ENCODE measurements around the gene TEX14. TPM values are rescaled to one million over a fixed set of nuclear protein-coding genes. Genes with fewer than 3 reads are reported as not detected.
"Not testable (repeated sequence)": the region's sequence is repeated elsewhere in the genome, so short reads cannot be mapped to it uniquely, and the experiment has no call there.

Gene TEX14
- total RNA-seq, 2 donors from 2014 or later: 0.92 TPM; not detected in 1

DNA sequence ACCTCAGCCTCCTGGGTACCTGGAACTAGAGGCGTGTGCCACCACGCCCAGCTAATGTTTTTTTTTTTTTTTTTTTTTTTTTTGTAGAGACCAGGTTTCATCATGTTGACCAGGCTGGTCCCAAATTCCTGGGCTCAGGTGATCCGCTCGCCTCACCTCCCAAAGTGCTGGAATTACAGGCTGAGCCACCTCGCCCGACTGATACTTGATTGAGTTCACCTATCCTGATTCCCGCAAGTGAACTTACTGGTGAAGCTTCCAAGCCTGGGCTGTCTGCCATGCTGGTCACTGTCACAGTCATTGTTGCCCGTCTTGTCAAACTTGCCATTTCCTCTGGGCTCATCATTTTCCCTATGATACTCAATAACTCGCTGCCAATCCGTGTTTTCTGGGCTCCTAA lies 106.3 kb downstream of the TEX14 start:
- Histone ChIP-seq H3K9me3 (no peaks in the 10 kb centered on the region), H3K4me3 (no peak overlapping the region), H3K27me3 (replicated peaks; ENCODE audit: insufficient read depth) (no peaks in the 10 kb centered on the region), H3K36me3 (no peaks in the 10 kb centered on the region), H3K27ac (no peak overlapping the region), H3K4me1 (ENCODE audit: control insufficient read depth in 1 of 2, low read depth in 2 of 2) (no peaks in the 10 kb centered on the region)
- DNase-seq (ENCODE audit: low spot score): no peak
- TF ChIP-seq, protein P1, sequence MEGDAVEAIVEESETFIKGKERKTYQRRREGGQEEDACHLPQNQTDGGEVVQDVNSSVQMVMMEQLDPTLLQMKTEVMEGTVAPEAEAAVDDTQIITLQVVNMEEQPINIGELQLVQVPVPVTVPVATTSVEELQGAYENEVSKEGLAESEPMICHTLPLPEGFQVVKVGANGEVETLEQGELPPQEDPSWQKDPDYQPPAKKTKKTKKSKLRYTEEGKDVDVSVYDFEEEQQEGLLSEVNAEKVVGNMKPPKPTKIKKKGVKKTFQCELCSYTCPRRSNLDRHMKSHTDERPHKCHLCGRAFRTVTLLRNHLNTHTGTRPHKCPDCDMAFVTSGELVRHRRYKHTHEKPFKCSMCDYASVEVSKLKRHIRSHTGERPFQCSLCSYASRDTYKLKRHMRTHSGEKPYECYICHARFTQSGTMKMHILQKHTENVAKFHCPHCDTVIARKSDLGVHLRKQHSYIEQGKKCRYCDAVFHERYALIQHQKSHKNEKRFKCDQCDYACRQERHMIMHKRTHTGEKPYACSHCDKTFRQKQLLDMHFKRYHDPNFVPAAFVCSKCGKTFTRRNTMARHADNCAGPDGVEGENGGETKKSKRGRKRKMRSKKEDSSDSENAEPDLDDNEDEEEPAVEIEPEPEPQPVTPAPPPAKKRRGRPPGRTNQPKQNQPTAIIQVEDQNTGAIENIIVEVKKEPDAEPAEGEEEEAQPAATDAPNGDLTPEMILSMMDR (IDR thresholded peaks at IDR 0.05): no peak
- no peak for ATAC-seq (ENCODE audit: insufficient number of reproducible peaks, low FRiP score, low read depth)

DNA sequence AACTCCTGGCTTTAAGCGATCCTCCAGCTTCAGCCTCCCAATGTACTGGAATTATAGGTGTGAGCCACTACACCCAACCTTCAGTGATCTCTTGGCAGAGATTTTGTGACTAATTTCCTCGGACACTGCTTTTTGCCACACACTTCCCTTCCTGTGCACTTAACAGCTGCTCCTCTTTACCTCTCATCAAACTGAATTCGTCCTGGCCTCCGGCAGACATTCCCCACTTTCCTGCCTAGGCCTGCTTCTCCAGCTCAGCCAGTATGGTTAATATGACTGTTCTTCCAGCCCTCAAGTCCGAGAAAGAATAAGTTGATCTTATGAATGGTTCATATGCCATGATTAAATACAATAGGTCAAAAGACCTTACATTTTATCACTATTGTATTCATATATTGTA lies 108.4 kb downstream of the TEX14 start:
- TF ChIP-seq, protein P1 (IDR thresholded peaks at IDR 0.05): no peak
- no peaks in the 10 kb centered on the region for H3K36me3 ChIP-seq
- ATAC-seq (ENCODE audit: insufficient number of reproducible peaks, low FRiP score, low read depth) (no peak), DNase-seq (ENCODE audit: low spot score) (no peak)
- H3K27ac ChIP-seq: no peak overlapping the region
- no peaks in the 10 kb centered on the region for H3K27me3 ChIP-seq (replicated peaks; ENCODE audit: insufficient read depth)
- H3K4me3 ChIP-seq: no peak overlapping the region
- no peaks in the 10 kb centered on the region for H3K4me1 ChIP-seq (ENCODE audit: control insufficient read depth in 1 of 2, low read depth in 2 of 2)
- H3K9me3 ChIP-seq: no peaks in the 10 kb centered on the region

DNA sequence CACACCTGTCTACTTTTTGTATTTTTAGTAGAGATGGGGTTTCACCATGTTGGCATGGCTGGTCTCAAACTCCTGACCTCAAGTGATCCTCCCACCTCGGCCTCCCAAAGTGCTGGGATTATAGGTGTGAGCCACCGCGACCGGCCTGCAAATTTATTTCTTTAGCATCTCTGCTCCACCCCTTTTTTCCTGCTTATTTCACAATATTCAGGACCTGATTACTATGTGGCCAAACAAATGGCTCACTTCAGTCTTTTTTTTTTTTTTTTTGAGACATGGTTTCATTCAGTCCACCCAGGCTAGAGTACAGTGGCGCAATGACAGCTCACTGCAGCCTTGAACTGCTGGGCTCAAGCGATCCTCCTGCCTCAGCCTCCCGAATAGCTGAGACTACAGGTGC lies 109.1 kb downstream of the TEX14 start:
- not testable (repeated sequence) for H3K4me3 ChIP-seq; H3K27me3 ChIP-seq (replicated peaks; ENCODE audit: insufficient read depth); H3K36me3 ChIP-seq; H3K9me3 ChIP-seq; H3K27ac ChIP-seq; H3K4me1 ChIP-seq (ENCODE audit: control insufficient read depth in 1 of 2, low read depth in 2 of 2); DNase-seq (ENCODE audit: low spot score); ATAC-seq (ENCODE audit: insufficient number of reproducible peaks, low FRiP score, low read depth)

DNA sequence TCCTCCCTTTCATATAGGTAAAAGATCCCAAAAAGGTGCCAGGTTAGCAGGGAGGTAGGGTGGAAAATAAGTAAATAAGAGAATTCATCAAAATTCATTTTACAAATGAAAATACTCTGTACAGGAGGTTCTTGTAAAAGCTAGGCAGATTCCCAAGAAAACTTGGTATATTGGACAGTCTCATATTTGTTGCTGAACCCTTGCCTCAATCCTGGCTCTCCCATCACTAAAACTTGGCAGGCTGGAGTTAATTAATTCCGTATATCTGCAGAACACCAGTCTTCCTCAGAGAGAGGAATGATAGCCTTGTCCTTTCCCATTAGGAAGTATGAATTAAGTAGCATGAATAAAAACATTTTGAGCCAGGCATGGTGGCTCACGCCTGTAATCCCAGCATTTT lies 111.2 kb downstream of the TEX14 start:
- no peaks in the 10 kb centered on the region for H3K9me3 ChIP-seq
- no peaks in the 10 kb centered on the region for H3K36me3 ChIP-seq
- no peak overlapping the region for H3K4me3 ChIP-seq
- H3K4me1 ChIP-seq (ENCODE audit: control insufficient read depth in 1 of 2, low read depth in 2 of 2): peaks cover 3 to 9% of the 10 kb centered on the region in 2 donors
- TF ChIP-seq, protein P1 (IDR thresholded peaks at IDR 0.05): no peak
- DNase-seq (ENCODE audit: low spot score): no peak
- H3K27me3 ChIP-seq (replicated peaks; ENCODE audit: insufficient read depth): no peaks in the 10 kb centered on the region
- ATAC-seq (ENCODE audit: insufficient number of reproducible peaks, low FRiP score, low read depth): no peak
- no peak overlapping the region for H3K27ac ChIP-seq

DNA sequence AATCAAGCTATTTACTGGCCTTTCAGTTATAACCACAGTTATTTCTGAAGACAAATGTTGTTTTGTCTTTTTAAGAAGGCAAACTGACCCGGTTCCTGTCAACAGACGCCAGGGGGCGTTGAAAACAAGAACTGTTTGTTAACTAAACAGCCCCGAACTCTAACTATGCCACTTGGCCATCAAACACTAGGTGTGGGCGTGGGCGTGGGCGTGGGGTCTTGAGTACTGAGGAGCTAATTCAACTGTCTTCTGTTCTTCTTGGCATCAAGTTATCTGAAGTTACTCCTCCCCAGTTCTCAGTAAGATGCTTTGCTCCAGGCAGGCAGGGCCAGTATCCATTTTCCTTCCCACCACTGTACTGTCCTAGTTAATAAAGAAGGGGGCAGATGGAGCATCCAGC lies 114.1 kb downstream of the TEX14 start:
- no peak overlapping the region for H3K4me3 ChIP-seq
- no peak for ATAC-seq (ENCODE audit: insufficient number of reproducible peaks, low FRiP score, low read depth)
- no peak overlapping the region for H3K27ac ChIP-seq

More for the DNA sequence above, 114.1 kb downstream of the TEX14 start:
- no peaks in the 10 kb centered on the region for H3K9me3 ChIP-seq
- peaks cover 6 to 12% of the 10 kb centered on the region in 2 donors for H3K4me1 ChIP-seq (ENCODE audit: control insufficient read depth in 1 of 2, low read depth in 2 of 2)
- no peaks in the 10 kb centered on the region for H3K27me3 ChIP-seq (replicated peaks; ENCODE audit: insufficient read depth)
- TF ChIP-seq, protein P1 (IDR thresholded peaks at IDR 0.05): peak; percentile 40
- H3K36me3 ChIP-seq: no peaks in the 10 kb centered on the region
- no peak for DNase-seq (ENCODE audit: low spot score)

Measured in thoracic aorta (tissue), 2 donors.